GM12878 (cell line): Measurements from ENCODE around the gene RMC1. TPM values are rescaled to one million over a fixed set of nuclear protein-coding genes. Genes with fewer than 3 reads are reported as not detected.

Experiments
- ATF3 ChIP-seq: IDR thresholded peaks from 2 replicates; pipeline ENCODE4 v1.6.1; 2011; ENCODE audit warnings: low read depth, mild to moderate bottlenecking, low read length, moderate library complexity, borderline replicate concordance; ENCODE audit errors: extremely low read depth
- CBX5 ChIP-seq: sonication (generic); IDR thresholded peaks from 2 replicates; pipeline ENCODE4 v1.6.1; 2016; ENCODE audit warnings: low read depth, moderate library complexity, mild to moderate bottlenecking, inconsistent platforms
- CTCF ChIP-seq, 3 experiments: IDR thresholded peaks in 2 of 3; conservative IDR thresholded peaks in 1 of 3; 2 replicates each; pipeline ENCODE4 v1.5.1; 2011; ENCODE audit warnings: low read depth in 3 of 3, low read length in 3 of 3, mild to moderate bottlenecking in 3 of 3, control low read depth in 2 of 3, moderate library complexity in 2 of 3, inconsistent platforms in 1 of 3, mixed read lengths in 1 of 3; ENCODE audit not compliant: control insufficient read depth in 2 of 3, insufficient read depth in 1 of 3; ENCODE audit errors: extremely low read depth in 1 of 3
- ELK1 ChIP-seq: IDR thresholded peaks from 2 replicates; pipeline ENCODE4 v1.6.1; 2012; ENCODE audit warnings: low read depth, low read length, improper control_type of control experiment
- IKZF1 ChIP-seq: fragments of 450-650 bp; conservative IDR thresholded peaks from 2 replicates; pipeline ENCODE4 v1.6.1; 2017; ENCODE audit warnings: antibody characterized with exemption, mild to moderate bottlenecking
- NBN ChIP-seq: fragments of 450-650 bp; IDR thresholded peaks from 2 replicates; pipeline ENCODE4 v1.6.1; 2016
- NFXL1 ChIP-seq: fragments of 450-650 bp; IDR thresholded peaks from 2 replicates; pipeline ENCODE4 v1.6.1; 2017; ENCODE audit warnings: antibody characterized with exemption, mild to moderate bottlenecking, borderline replicate concordance
- NKRF ChIP-seq: fragments of 450-650 bp; conservative IDR thresholded peaks from 2 replicates; pipeline ENCODE4 v1.6.1; 2017; ENCODE audit warnings: mild to moderate bottlenecking, moderate library complexity
- PML ChIP-seq: IDR thresholded peaks from 2 replicates; pipeline ENCODE4 v1.6.1; 2012; ENCODE audit warnings: low read length, inconsistent platforms
- POLR2A ChIP-seq: IDR thresholded peaks from 2 replicates; pipeline ENCODE4 v1.6.1; 2011; ENCODE audit warnings: low read depth, mild to moderate bottlenecking, low read length
- RAD21 ChIP-seq: IDR thresholded peaks from 2 replicates; pipeline ENCODE4 v1.6.1; 2011; ENCODE audit warnings: mild to moderate bottlenecking, low read depth, low read length, moderate library complexity; ENCODE audit not compliant: insufficient read depth
- RCOR1 ChIP-seq: conservative IDR thresholded peaks from 2 replicates; pipeline ENCODE4 v1.6.1; 2012; ENCODE audit warnings: low read depth, low read length, improper control_type of control experiment
- RELA ChIP-seq: fragments of 450-650 bp; IDR thresholded peaks from 2 replicates; pipeline ENCODE4 v1.8.0; 2014; ENCODE audit warnings: borderline replicate concordance; ENCODE audit not compliant: partially characterized antibody
- RUNX3 ChIP-seq: IDR thresholded peaks from 2 replicates; pipeline ENCODE4 v1.6.1; 2012; ENCODE audit warnings: low read length, inconsistent platforms
- TCF12 ChIP-seq: IDR thresholded peaks from 2 replicates; pipeline ENCODE4 v1.6.1; 2011; ENCODE audit warnings: low read depth, mild to moderate bottlenecking, low read length
- ZBED1 ChIP-seq: IDR thresholded peaks from 2 replicates; pipeline ENCODE4 v1.6.1; 2016; ENCODE audit warnings: borderline replicate concordance
- ZNF24 ChIP-seq: fragments of 450-650 bp; IDR thresholded peaks from 2 replicates; pipeline ENCODE4 v1.6.1; 2017; ENCODE audit warnings: antibody characterized with exemption, mild to moderate bottlenecking
- ZNF274 ChIP-seq: IDR thresholded peaks from one replicate; pipeline ENCODE4 v1.8.0; 2011; ENCODE audit not compliant: insufficient read length, insufficient read depth
- polyA plus RNA-seq, 11 experiments: library from polyadenylated mRNA; depleted of rRNA in 4 of 11; unstranded in 6 of 11; stranded (reverse) in 5 of 11; fragments of >200 nt; fragmentation: Nextera tagmentation in 4 of 11; fragmentation: Illumina TruSeq in 1 of 11; extraction: Ambion mirVana in 4 of 11; extraction: Trizol in 1 of 11; gene quantifications; 1 replicate in 1 of 11; 2 replicates in 10 of 11; pipeline versions ENCODE4 v1.2.1 to v1.2.3, GENCODE V29; 2011 to 2016; ENCODE audit warnings: inconsistent platforms in 2 of 11, missing spikeins in 2 of 11, low read depth in 1 of 11
- total RNA-seq, 4 experiments: library from RNA; depleted of rRNA in 3 of 4; stranded (reverse); fragments of >200 nt in 3 of 4; fragmentation: Illumina TruSeq in 1 of 4; extraction: Trizol in 1 of 4; gene quantifications; 2 replicates each; pipeline versions ENCODE4 v1.2.1 to v1.2.3, GENCODE V29; 2013 to 2021

Gene RMC1
- total and polyA plus RNA-seq, 10 of the 15 experiments (the other 5 are each of a cell fraction or from before 2014, with no cell fraction given) = 8.4 to 57.6 (median 42.5) TPM

GRCh38 chr18:23503038-23503962 lies at the start of gene RMC1 (continued):
- no peak for TF ChIP-seq RCOR1
- TF ChIP-seq TCF12 = no peak
- peak; percentile 48 for TF ChIP-seq RELA
- peak; percentile 20 to 38 (median 37); a peak in 5 of 6 replicates for TF ChIP-seq CTCF (IDR thresholded peaks at IDR 0.05 in 2 of 3, conservative IDR thresholded peaks at IDR 0.05 in 1 of 3; ENCODE audit: control insufficient read depth in 2 of 3, extremely low read depth in 1 of 3, insufficient read depth in 1 of 3, low read depth in 3 of 3, low read length in 3 of 3)
- TF ChIP-seq NKRF = peak; percentile 97
- no peak for TF ChIP-seq ZNF274
- peak; percentile 95 for TF ChIP-seq PML
- peak; percentile 41; the same call in 1 of the 2 replicates for TF ChIP-seq RAD21
- TF ChIP-seq RUNX3 = peak; percentile 53; the same call in 1 of the 2 replicates
- TF ChIP-seq CBX5 = 0 out of 2 replicates have a peak, but pooled peaks have one; percentile 29
- TF ChIP-seq ELK1 = no peak
- peak; percentile 65; the same call in 1 of the 2 replicates for TF ChIP-seq ATF3
- peak; percentile 93 for TF ChIP-seq IKZF1
- TF ChIP-seq ZBED1 = no peak
- peak; percentile 93 for TF ChIP-seq POLR2A
- TF ChIP-seq ZNF24 = 0 out of 2 replicates have a peak, but pooled peaks have one; percentile 17
- peak; percentile 85 for TF ChIP-seq NBN
- TF ChIP-seq NFXL1 = no peak
